CD4-positive, alpha-beta T cell (primary cell): ENCODE results near the gene TDRD1. TPM values are rescaled to one million over a fixed set of nuclear protein-coding genes. Genes with fewer than 3 reads are reported as not detected.

Source experiments
- ATAC-seq: fragments of 200-7000 bp; cut with Tn5 transposase; one replicate; pipeline ENCODE4 v1.10.0; 2022; ENCODE audit warnings: mild to moderate bottlenecking; ENCODE audit not compliant: poor library complexity
- CTCF ChIA-PET: fragments of 350-600 bp; sonication (Branson Sonifier 250); formaldehyde crosslinking; loops from one replicate; lab custom pipeline; 2021; ENCODE audit warnings: antibody characterized with exemption, inconsistent platforms; lab: Charles Lee
- POLR2A ChIA-PET: fragments of 350-600 bp; sonication (Branson Sonifier 250); formaldehyde crosslinking; loops from one replicate; lab custom pipeline; 2021; ENCODE audit warnings: antibody characterized with exemption, inconsistent platforms; lab: Charles Lee
- DNase-seq, 14 experiments: peaks; one replicate each; pipeline ENCODE4 v3.0.0-alpha.2; 2013 to 2020; ENCODE audit warnings: mixed read lengths in 2 of 14
- H3K27ac ChIP-seq, 2 donors: one replicate each; pipeline versions ENCODE4 v1.5.1 to v1.7.0; 2013; ENCODE audit warnings: low read length in 2 of 2, low read depth in 1 of 2, mild to moderate bottlenecking in 1 of 2
- H3K27me3 ChIP-seq, 2 experiments: 1 replicate in 1 of 2; 2 replicates in 1 of 2; pipeline versions ENCODE4 v1.6.1 to v1.7.0; 2013; ENCODE audit warnings: low read length in 2 of 2, control low read depth in 1 of 2, mild to moderate bottlenecking in 1 of 2, moderate library complexity in 1 of 2; ENCODE audit not compliant: insufficient read depth in 2 of 2, control insufficient read depth in 1 of 2
- H3K36me3 ChIP-seq: one replicate; pipeline ENCODE4 v1.6.1; 2013; ENCODE audit warnings: low read length, control low read depth; ENCODE audit not compliant: insufficient read depth
- H3K4me1 ChIP-seq: one replicate; pipeline ENCODE4 v1.6.1; 2013; ENCODE audit warnings: low read length, control low read depth; ENCODE audit not compliant: insufficient read depth
- H3K4me3 ChIP-seq: one replicate; pipeline ENCODE4 v1.5.1; 2013; ENCODE audit warnings: mild to moderate bottlenecking, low read length, moderate library complexity
- H3K9me3 ChIP-seq, 2 experiments: 1 replicate in 1 of 2; 2 replicates in 1 of 2; pipeline versions ENCODE4 v1.6.1 to v1.7.0; 2013; ENCODE audit warnings: low read length in 2 of 2, mild to moderate bottlenecking in 2 of 2, control low read depth in 1 of 2, moderate library complexity in 1 of 2; ENCODE audit not compliant: control insufficient read depth in 1 of 2, insufficient read depth in 1 of 2
- H3K27ac Mint-ChIP-seq: one replicate; pipeline ENCODE4 v1.8.0; 2020; ENCODE audit warnings: mixed read lengths
- H3K27me3 Mint-ChIP-seq: one replicate; pipeline ENCODE4 v1.8.0; 2021; ENCODE audit warnings: mixed read lengths
- H3K36me3 Mint-ChIP-seq: one replicate; pipeline ENCODE4 v1.8.0; 2021; ENCODE audit warnings: low read depth, mixed read lengths
- H3K4me1 Mint-ChIP-seq: one replicate; pipeline ENCODE4 v1.8.0; 2021; ENCODE audit warnings: low read depth, mixed read lengths
- H3K4me3 Mint-ChIP-seq: one replicate; pipeline ENCODE4 v1.8.0; 2020; ENCODE audit warnings: mild to moderate bottlenecking, mixed read lengths
- H3K9me3 Mint-ChIP-seq: one replicate; pipeline ENCODE4 v1.8.0; 2020; ENCODE audit warnings: mixed read lengths
- CTCF ChIP-seq: fragments of 200-600 bp; IDR thresholded peaks from one replicate; pipeline ENCODE4 v1.8.0; 2022; ENCODE audit warnings: antibody characterized with exemption, mild to moderate bottlenecking
- intact Hi-C, 2 experiments: fragments of 100-400 bp; cut with DNase I in 1 of 2; cut with micrococcal nuclease in 1 of 2; formaldehyde crosslinking; loops; one replicate each; pipeline versions ENCODE4 v1.15.1 to v1.9.0; 2023 to 2025; cut with DNase I, micrococcal nuclease
- total RNA-seq, 174 experiments: library from RNA in 2 of 174; stranded (reverse) in 2 of 174; gene quantifications; one replicate each; pipeline ENCODE4 v1.2.3 and lab custom pipeline; 2021 to 2026

Gene TDRD1
- total RNA-seq, 2 experiments from 2014 or later, result not detected

- H3K4me1 Mint-ChIP-seq, result no peaks in the 10 kb centered on the region
- H3K4me3 Mint-ChIP-seq, result no peak overlapping the region
- Histone ChIP-seq H3K27ac (no peak overlapping the region), H3K4me1 (no peaks in the 10 kb centered on the region), H3K9me3 (no peaks in the 10 kb centered on the region), H3K4me3 (no peak overlapping the region), H3K36me3 (no peaks in the 10 kb centered on the region), H3K27me3 (no peaks in the 10 kb centered on the region)
- no peak for TF ChIP-seq CTCF
- no peaks in the 10 kb centered on the region for H3K9me3 Mint-ChIP-seq
- ATAC-seq (no peak), DNase-seq (no peak)
- no peaks in the 10 kb centered on the region for H3K27me3 Mint-ChIP-seq
- CTCF ChIA-PET, result no interaction called here
- intact Hi-C loops, result no loop called here
- no peaks in the 10 kb centered on the region for H3K36me3 Mint-ChIP-seq
- H3K27ac Mint-ChIP-seq, result no peak overlapping the region
- POLR2A ChIA-PET, result no interaction called here
Observed at GRCh38 chr10:114266521-114266920, 87.4 kb downstream of the TDRD1 start.

DNA sequence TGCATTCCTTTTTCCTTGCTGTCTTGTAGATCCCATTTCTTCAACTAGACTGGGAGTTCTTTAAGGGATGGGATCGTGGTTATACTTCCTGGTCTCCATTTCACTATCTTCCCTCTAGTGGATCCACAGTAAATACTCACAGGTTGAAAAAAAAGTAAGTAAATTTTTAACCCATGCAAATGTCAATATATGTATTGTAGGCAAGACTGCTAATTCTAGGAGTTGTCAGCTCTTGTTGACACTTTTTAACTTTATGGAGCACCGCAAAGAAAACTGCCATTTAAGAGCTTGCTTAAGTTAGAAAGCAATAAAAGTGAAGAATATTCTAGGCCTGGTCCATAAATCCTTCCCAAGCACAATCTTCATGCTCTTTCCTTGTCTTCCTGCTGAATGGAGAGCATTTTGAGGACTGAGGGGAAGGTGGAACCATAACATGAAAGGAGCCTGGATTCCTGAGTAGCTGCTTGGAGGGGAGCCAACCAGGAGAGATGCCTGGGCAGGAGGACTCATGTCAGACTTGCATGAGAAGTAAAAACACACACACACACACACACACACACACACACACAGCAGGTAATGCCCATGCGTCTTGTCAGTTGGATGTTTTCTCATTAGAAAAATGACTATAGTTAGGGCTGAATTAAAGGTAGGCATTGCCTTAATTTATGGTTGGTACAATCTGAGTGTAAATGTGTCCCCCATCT is 92.1 kb downstream of the TDRD1 start:
- ChIA-PET CTCF (no interaction called here), POLR2A (no interaction called here)
- DNase-seq (no peak), ATAC-seq (no peak)
- H3K4me3 ChIP-seq, result no peak overlapping the region
- Mint-ChIP-seq H3K4me1 (no peaks in the 10 kb centered on the region), H3K27me3 (peaks cover 5% of the 10 kb centered on the region), H3K9me3 (no peaks in the 10 kb centered on the region), H3K4me3 (no peak overlapping the region), H3K36me3 (no peaks in the 10 kb centered on the region), H3K27ac (no peak overlapping the region)
- H3K9me3 ChIP-seq, result no peaks in the 10 kb centered on the region
- H3K36me3 ChIP-seq, result no peaks in the 10 kb centered on the region
- H3K4me1 ChIP-seq, result no peaks in the 10 kb centered on the region
- TF ChIP-seq CTCF, result no peak
- H3K27ac ChIP-seq, result no peak overlapping the region
- intact Hi-C loops, result no loop called here
- no peaks in the 10 kb centered on the region for H3K27me3 ChIP-seq

DNA sequence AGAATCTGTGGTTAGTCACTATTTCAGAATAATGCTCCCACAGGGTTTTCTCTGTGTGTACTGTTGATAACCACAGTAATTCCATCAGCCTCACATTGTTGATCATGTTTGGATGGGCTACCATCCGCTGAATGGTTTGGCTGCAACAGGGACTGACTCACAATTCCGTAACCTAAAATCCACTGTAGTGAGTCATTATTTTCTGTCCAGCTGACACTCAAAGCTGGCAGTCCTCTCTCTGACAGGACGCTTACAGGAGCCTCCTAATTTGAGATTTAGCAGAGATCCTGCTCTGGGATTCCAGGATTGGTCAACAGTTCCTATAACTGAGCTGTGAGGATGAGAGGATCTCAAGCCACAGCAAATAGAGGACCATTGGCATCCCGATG is 92.6 kb downstream of the TDRD1 start:
- no peak for DNase-seq
- Mint-ChIP-seq H3K36me3 (no peaks in the 10 kb centered on the region), H3K9me3 (no peaks in the 10 kb centered on the region), H3K27ac (no peak overlapping the region), H3K4me3 (no peak overlapping the region), H3K27me3 (peaks cover 5% of the 10 kb centered on the region), H3K4me1 (no peaks in the 10 kb centered on the region)
- intact Hi-C loops, result no loop called here
- TF ChIP-seq CTCF, result no peak
- Histone ChIP-seq H3K9me3 (no peaks in the 10 kb centered on the region), H3K36me3 (no peaks in the 10 kb centered on the region), H3K27ac (no peak overlapping the region), H3K4me3 (no peak overlapping the region), H3K4me1 (no peaks in the 10 kb centered on the region), H3K27me3 (no peaks in the 10 kb centered on the region)
- ATAC-seq, result no peak
- CTCF ChIA-PET, result no interaction called here
- POLR2A ChIA-PET, result no interaction called here
